ENCODE data around the gene HTR1D.

The HTR1D gene

DNA sequence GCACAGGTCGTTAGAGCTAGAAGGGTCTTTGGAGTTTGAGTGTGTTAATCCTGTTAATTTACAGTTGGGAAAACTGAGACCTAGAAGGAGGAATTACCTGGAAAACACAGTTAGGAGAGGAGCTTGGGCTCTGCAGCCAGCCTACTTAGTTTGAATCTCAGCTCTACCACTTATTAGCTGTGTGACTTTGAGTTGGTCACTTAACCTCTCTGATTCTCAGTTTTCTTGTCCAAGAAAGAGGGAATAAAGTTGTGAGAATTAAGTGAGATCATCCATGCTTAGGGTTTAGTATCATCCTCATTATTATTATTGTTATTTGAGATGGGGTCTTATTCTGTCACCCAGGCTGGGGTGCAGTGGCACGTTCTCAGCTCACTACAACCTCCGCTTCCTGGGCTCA lies 5.4 kb upstream of the HTR1D start:
- no peak for TF ChIP-seq EZH2phosphoT487 (IDR thresholded peaks at IDR 0.05; ENCODE audit: borderline replicate concordance)
- TF ChIP-seq, protein P1, sequence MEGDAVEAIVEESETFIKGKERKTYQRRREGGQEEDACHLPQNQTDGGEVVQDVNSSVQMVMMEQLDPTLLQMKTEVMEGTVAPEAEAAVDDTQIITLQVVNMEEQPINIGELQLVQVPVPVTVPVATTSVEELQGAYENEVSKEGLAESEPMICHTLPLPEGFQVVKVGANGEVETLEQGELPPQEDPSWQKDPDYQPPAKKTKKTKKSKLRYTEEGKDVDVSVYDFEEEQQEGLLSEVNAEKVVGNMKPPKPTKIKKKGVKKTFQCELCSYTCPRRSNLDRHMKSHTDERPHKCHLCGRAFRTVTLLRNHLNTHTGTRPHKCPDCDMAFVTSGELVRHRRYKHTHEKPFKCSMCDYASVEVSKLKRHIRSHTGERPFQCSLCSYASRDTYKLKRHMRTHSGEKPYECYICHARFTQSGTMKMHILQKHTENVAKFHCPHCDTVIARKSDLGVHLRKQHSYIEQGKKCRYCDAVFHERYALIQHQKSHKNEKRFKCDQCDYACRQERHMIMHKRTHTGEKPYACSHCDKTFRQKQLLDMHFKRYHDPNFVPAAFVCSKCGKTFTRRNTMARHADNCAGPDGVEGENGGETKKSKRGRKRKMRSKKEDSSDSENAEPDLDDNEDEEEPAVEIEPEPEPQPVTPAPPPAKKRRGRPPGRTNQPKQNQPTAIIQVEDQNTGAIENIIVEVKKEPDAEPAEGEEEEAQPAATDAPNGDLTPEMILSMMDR (conservative IDR thresholded peaks at IDR 0.05; ENCODE audit: low read length) = no peak
- H3K4me3 ChIP-seq (ENCODE audit: low read length, poor library complexity, severe bottlenecking) = no peak overlapping the region
- no peaks in the 10 kb centered on the region for H3K36me3 ChIP-seq (ENCODE audit: insufficient read depth, low read length)
- H3K9me3 ChIP-seq (ENCODE audit: insufficient read depth, low read depth, low read length) = no peaks in the 10 kb centered on the region
- H3K9me2 ChIP-seq (replicated peaks; ENCODE audit: low read depth, low read length) = no peaks in the 10 kb centered on the region
- H3K9ac ChIP-seq (ENCODE audit: low read depth, low read length, poor library complexity, severe bottlenecking) = no peak overlapping the region
- H3K79me2 ChIP-seq (ENCODE audit: insufficient read depth, low read length) = no peaks in the 10 kb centered on the region
- no peak overlapping the region for H2AFZ ChIP-seq (ENCODE audit: low read length)
- peaks cover 10% of the 10 kb centered on the region for H3K27me3 ChIP-seq (ENCODE audit: insufficient read depth, low read length, poor library complexity, severe bottlenecking)
- H3K4me1 ChIP-seq (ENCODE audit: insufficient read depth, low read length, poor library complexity, severe bottlenecking) = no peaks in the 10 kb centered on the region
- H3K4me2 ChIP-seq (ENCODE audit: low read depth, low read length, poor library complexity, severe bottlenecking) = no peak overlapping the region
- no peaks in the 10 kb centered on the region for H3F3A ChIP-seq (ENCODE audit: low read depth)
- H4K20me1 ChIP-seq (ENCODE audit: insufficient read depth, low read length, poor library complexity, severe bottlenecking) = no peaks in the 10 kb centered on the region

GRCh38 chr1:23222331-23222730 lies 5.0 kb upstream of the HTR1D start:
- Histone ChIP-seq H3K4me2 (ENCODE audit: low read depth, low read length, poor library complexity, severe bottlenecking) (no peak overlapping the region), H3K36me3 (ENCODE audit: insufficient read depth, low read length) (no peaks in the 10 kb centered on the region), H3K27me3 (ENCODE audit: insufficient read depth, low read length, poor library complexity, severe bottlenecking) (peaks cover 15% of the 10 kb centered on the region)

GRCh38 chr1:23221107-23221506 lies 3.8 kb upstream of the HTR1D start:
- no peaks in the 10 kb centered on the region for H3K4me1 ChIP-seq (ENCODE audit: insufficient read depth, low read length, poor library complexity, severe bottlenecking)
- no peaks in the 10 kb centered on the region for H3K79me2 ChIP-seq (ENCODE audit: insufficient read depth, low read length)
- TF ChIP-seq EZH2phosphoT487 (IDR thresholded peaks at IDR 0.05; ENCODE audit: borderline replicate concordance) = no peak
- TF ChIP-seq, protein P1 (conservative IDR thresholded peaks at IDR 0.05; ENCODE audit: low read length) = no peak
- H3K4me3 ChIP-seq (ENCODE audit: low read length, poor library complexity, severe bottlenecking) = no peak overlapping the region
- peaks cover 20% of the 10 kb centered on the region for H3K27me3 ChIP-seq (ENCODE audit: insufficient read depth, low read length, poor library complexity, severe bottlenecking)
- no peaks in the 10 kb centered on the region for H3K9me2 ChIP-seq (replicated peaks; ENCODE audit: low read depth, low read length)
- H3K4me2 ChIP-seq (ENCODE audit: low read depth, low read length, poor library complexity, severe bottlenecking) = no peak overlapping the region
- H3K9ac ChIP-seq (ENCODE audit: low read depth, low read length, poor library complexity, severe bottlenecking) = no peak overlapping the region
- no peaks in the 10 kb centered on the region for H3F3A ChIP-seq (ENCODE audit: low read depth)
- H3K36me3 ChIP-seq (ENCODE audit: insufficient read depth, low read length) = no peaks in the 10 kb centered on the region
- no peaks in the 10 kb centered on the region for H3K9me3 ChIP-seq (ENCODE audit: insufficient read depth, low read depth, low read length)
- no peaks in the 10 kb centered on the region for H4K20me1 ChIP-seq (ENCODE audit: insufficient read depth, low read length, poor library complexity, severe bottlenecking)
- H2AFZ ChIP-seq (ENCODE audit: low read length) = no peak overlapping the region

More at GRCh38 chr1:23222331-23222730, 5.0 kb upstream of the HTR1D start:
- H3K79me2 ChIP-seq (ENCODE audit: insufficient read depth, low read length) = no peaks in the 10 kb centered on the region
- no peaks in the 10 kb centered on the region for H3K9me2 ChIP-seq (replicated peaks; ENCODE audit: low read depth, low read length)
- no peak overlapping the region for H3K4me3 ChIP-seq (ENCODE audit: low read length, poor library complexity, severe bottlenecking)
- H2AFZ ChIP-seq (ENCODE audit: low read length) = no peak overlapping the region
- no peak for TF ChIP-seq EZH2phosphoT487 (IDR thresholded peaks at IDR 0.05; ENCODE audit: borderline replicate concordance)
- TF ChIP-seq, protein P1 (conservative IDR thresholded peaks at IDR 0.05; ENCODE audit: low read length) = no peak
- H4K20me1 ChIP-seq (ENCODE audit: insufficient read depth, low read length, poor library complexity, severe bottlenecking) = no peaks in the 10 kb centered on the region
- H3F3A ChIP-seq (ENCODE audit: low read depth) = no peaks in the 10 kb centered on the region
- no peaks in the 10 kb centered on the region for H3K4me1 ChIP-seq (ENCODE audit: insufficient read depth, low read length, poor library complexity, severe bottlenecking)
- H3K9me3 ChIP-seq (ENCODE audit: insufficient read depth, low read depth, low read length) = no peaks in the 10 kb centered on the region
- H3K9ac ChIP-seq (ENCODE audit: low read depth, low read length, poor library complexity, severe bottlenecking) = no peak overlapping the region

Measured in Loucy (cell line).